ENCODE measurements around the gene DGCR2.

DNA sequence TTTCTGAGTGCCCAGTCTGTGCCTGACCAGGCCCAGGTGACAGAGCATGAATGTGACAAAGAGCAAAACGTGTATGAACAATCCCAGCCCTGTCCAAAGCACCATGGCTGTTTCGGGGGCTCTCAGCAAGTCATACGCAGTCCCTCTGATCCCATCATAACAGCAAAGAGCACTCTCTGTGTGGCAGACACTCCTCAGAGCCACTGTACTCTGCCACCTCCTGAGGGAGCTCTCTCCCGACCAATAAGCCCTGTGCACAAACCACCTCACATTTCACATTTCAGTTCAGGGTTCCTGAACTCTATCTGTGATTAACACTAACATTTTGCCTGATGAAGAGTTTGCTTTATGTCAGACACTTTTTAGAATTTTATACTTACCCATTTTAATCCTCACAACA lies 6.6 kb downstream of the DGCR2 start:
- TF ChIP-seq GATA2 (IDR thresholded peaks at IDR 0.05; ENCODE audit: low read depth, low read length) (no peak), GATA3 (IDR thresholded peaks at IDR 0.05; ENCODE audit: low read depth, low read length) (no peak)
